GM12873 (cell line): ENCODE results near the gene RHOH.

Experiments used
- TF ChIP-seq, protein P1 (sequence below): IDR thresholded peaks from 2 replicates; pipeline ENCODE4 v1.5.1; 2012; ENCODE audit warnings: low read depth, mild to moderate bottlenecking, moderate library complexity, low read length, control low read depth; ENCODE audit not compliant: insufficient read depth; ENCODE audit errors: missing control alignments

The RHOH gene

DNA sequence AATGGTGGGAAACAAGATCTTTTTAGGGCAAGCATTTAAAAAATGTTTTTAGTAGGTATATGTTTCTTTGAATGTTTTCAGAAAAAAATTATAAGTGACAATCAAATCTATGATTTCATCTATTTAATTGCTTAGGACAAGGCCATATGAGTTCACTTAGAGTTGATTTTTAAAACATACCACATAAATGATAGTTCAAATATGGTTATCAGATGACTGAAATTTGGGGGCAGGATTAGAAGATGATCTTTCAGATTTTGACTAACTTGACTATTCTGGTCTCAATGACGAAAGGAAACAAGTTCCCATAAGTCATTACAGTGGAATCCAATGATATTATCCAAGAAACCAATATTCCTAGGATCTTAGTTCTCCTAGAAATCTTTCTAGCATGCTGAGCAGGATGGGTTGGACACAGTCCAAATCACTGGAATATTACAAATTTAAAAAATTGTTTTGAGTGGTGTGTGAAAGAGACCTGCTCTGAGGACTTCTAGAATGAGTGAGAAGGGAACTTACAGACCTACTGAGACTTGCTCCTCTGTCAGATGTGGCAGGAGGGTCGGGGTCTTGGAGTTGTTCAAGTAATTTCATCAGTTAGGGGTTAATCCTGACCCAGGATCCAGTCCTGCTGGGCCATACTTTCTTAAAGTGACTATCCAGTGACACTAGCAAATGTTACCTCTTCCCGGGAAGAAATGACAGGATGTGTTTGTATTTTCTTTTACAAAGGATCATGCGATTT lies 20.0 kb downstream of the RHOH start:
- TF ChIP-seq, protein P1, sequence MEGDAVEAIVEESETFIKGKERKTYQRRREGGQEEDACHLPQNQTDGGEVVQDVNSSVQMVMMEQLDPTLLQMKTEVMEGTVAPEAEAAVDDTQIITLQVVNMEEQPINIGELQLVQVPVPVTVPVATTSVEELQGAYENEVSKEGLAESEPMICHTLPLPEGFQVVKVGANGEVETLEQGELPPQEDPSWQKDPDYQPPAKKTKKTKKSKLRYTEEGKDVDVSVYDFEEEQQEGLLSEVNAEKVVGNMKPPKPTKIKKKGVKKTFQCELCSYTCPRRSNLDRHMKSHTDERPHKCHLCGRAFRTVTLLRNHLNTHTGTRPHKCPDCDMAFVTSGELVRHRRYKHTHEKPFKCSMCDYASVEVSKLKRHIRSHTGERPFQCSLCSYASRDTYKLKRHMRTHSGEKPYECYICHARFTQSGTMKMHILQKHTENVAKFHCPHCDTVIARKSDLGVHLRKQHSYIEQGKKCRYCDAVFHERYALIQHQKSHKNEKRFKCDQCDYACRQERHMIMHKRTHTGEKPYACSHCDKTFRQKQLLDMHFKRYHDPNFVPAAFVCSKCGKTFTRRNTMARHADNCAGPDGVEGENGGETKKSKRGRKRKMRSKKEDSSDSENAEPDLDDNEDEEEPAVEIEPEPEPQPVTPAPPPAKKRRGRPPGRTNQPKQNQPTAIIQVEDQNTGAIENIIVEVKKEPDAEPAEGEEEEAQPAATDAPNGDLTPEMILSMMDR = no peak

DNA sequence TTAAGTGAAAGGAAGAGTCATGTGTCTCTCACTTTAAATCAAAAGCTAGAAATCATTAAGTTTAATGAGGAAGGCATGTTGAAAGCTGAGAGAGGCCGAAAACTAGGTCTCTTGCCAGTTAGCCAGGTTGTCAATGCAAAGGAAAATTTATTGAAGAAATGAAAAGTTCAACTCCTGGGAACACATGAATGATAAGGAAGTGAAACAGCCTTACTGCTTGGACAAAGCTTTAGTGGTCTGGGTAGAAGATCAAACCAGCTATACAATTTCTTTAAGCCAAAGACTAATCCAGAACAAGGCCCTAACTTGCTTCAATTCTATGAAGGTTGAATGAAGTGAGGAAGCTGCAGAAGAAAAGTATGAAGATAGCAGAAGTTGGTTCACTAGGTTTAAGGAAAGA lies 24.9 kb downstream of the RHOH start:
- TF ChIP-seq, protein P1 = no peak

DNA sequence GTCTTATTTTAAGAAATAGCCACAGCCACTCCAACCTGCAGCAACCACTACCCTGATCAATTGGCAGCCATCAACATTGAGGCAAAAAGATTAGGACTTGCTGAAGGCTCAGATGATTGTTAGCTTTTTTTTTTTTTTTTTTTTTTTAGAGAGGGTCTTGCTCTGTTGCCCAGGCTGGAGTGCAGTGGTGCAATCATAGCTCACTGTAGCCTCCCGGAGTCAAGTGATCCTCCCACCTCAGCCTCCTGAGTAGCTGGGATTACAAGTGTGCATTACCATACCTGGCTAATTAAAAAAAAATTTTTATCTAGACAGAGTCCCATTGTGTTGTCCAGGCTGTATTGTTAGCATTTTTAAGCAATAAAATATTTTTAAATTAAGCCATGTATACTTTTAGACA lies 26.5 kb downstream of the RHOH start:
- TF ChIP-seq, protein P1 = no peak

DNA sequence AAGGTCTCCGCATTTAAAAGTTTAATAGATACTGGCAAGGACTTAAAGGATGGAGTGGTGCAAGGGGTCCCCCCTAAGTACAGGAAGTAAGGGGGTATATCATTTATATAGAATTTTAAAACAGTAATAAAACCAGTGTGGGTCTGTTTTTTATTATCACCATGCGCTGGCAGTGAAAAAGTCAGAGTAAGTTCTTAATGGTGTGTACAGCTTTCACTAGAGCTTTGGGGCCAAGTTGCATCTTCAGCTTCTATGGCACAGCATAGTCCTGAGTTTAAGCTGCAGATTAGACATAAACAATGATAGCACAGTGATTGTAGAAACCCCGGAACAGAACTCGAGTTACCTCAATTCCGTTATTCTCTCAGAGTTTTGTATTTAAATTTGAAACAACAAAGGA lies 27.6 kb downstream of the RHOH start:
- TF ChIP-seq, protein P1 = no peak

- TF ChIP-seq, protein P1 = no peak
These were observed 28.7 kb downstream of the RHOH start for GRCh38 chr4:40225497-40225896.

DNA sequence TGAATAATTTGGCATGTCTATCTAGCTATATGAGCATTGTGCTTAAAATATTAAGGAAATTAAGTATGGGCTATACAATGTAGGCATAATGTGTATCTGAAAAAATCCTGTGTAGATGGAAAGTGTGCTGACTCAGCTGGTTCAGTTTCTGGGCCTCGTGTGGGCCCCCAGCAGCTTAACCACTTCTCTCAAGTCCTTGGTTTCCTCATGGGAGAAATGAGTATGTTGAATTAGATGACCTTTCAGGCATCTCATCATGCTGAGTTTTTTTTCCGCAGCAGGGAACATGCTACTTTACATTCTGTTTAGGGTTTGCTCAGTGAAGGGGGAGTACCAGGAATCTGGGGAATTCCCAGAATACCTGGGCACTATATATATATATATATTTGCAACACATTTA lies 30.5 kb downstream of the RHOH start:
- TF ChIP-seq, protein P1 = no peak

GRCh38 chr4:40228497-40229365 lies 31.9 kb downstream of the RHOH start:
- TF ChIP-seq, protein P1 = peak; percentile 75
